CD4-positive, alpha-beta memory T cell (primary cell): Measurements from ENCODE around the gene SLC37A1. TPM values are rescaled to one million over a fixed set of nuclear protein-coding genes. Genes with fewer than 3 reads are reported as not detected.
A peak's percentile ranks its signal among the peaks of the same experiment; 100 is the strongest.

ENCODE experiments used
- CTCF ChIA-PET: fragments of 350-600 bp; sonication (Branson Sonifier 250); formaldehyde crosslinking; loops from one replicate; lab custom pipeline; 2021; ENCODE audit warnings: inconsistent platforms; ENCODE audit not compliant: partially characterized antibody; lab: Charles Lee
- POLR2A ChIA-PET: fragments of 350-600 bp; sonication (Branson Sonifier 250); formaldehyde crosslinking; loops from one replicate; lab custom pipeline; 2021; ENCODE audit not compliant: partially characterized antibody; lab: Charles Lee
- DNase-seq, 5 donors: peaks; one replicate each; pipeline versions ENCODE4 v3.0.0 to v3.0.0-alpha.2; 2020 to 2022; ENCODE audit warnings: mixed read lengths in 1 of 5
- H3K27ac ChIP-seq: one replicate; pipeline ENCODE4 v1.7.0; 2013; ENCODE audit warnings: low read depth, low read length
- H3K27me3 ChIP-seq: 2 replicates; pipeline ENCODE4 v1.7.0; 2013; ENCODE audit warnings: mild to moderate bottlenecking, low read length, moderate library complexity; ENCODE audit not compliant: insufficient read depth
- H3K36me3 ChIP-seq: 2 replicates; pipeline ENCODE4 v1.7.0; 2013; ENCODE audit warnings: mild to moderate bottlenecking, low read length, moderate library complexity; ENCODE audit not compliant: insufficient read depth
- H3K4me1 ChIP-seq: 2 replicates; pipeline ENCODE4 v1.7.0; 2013; ENCODE audit warnings: mild to moderate bottlenecking, low read length, moderate library complexity; ENCODE audit not compliant: insufficient read depth
- H3K4me3 ChIP-seq, 2 donors: one replicate each; pipeline ENCODE4 v1.7.0; 2013; ENCODE audit warnings: low read length in 2 of 2, mild to moderate bottlenecking in 1 of 2
- H3K9me3 ChIP-seq, 2 donors: one replicate each; pipeline ENCODE4 v1.7.0; 2013; ENCODE audit warnings: low read length in 2 of 2, control low read depth in 1 of 2; ENCODE audit not compliant: control insufficient read depth in 1 of 2
- H3K27ac Mint-ChIP-seq, 7 donors: one replicate each; pipeline ENCODE4 v1.8.0; 2020 to 2021; ENCODE audit warnings: mixed read lengths in 7 of 7, mild to moderate bottlenecking in 6 of 7, inconsistent platforms in 3 of 7, moderate library complexity in 3 of 7
- H3K27me3 Mint-ChIP-seq, 2 donors: one replicate each; pipeline ENCODE4 v1.8.0; 2020 to 2021; ENCODE audit warnings: mixed read lengths in 2 of 2
- H3K36me3 Mint-ChIP-seq, 2 donors: one replicate each; pipeline ENCODE4 v1.8.0; 2020 to 2021; ENCODE audit warnings: mixed read lengths in 2 of 2, inconsistent platforms in 1 of 2, mild to moderate bottlenecking in 1 of 2
- H3K4me1 Mint-ChIP-seq, 4 donors: one replicate each; pipeline ENCODE4 v1.8.0; 2020 to 2021; ENCODE audit warnings: mixed read lengths in 4 of 4, mild to moderate bottlenecking in 1 of 4
- H3K4me3 Mint-ChIP-seq, 8 donors: one replicate each; pipeline ENCODE4 v1.8.0; 2020 to 2021; ENCODE audit warnings: mixed read lengths in 8 of 8, mild to moderate bottlenecking in 7 of 8, moderate library complexity in 6 of 8, inconsistent platforms in 3 of 8
- H3K9me3 Mint-ChIP-seq, 8 donors: one replicate each; pipeline ENCODE4 v1.8.0; 2020 to 2021; ENCODE audit warnings: mixed read lengths in 8 of 8, mild to moderate bottlenecking in 5 of 8, inconsistent platforms in 3 of 8, moderate library complexity in 1 of 8
- intact Hi-C: fragments of 100-400 bp; cut with micrococcal nuclease; formaldehyde crosslinking; loops from one replicate; pipeline ENCODE4 v1.15.1; 2023
- polyA plus RNA-seq, 2 donors: library from polyadenylated mRNA; unstranded; fragments of 300-500 nt; fragmentation: Illumina TruSeq; gene quantifications; one replicate each; pipeline ENCODE4 v1.2.3, GENCODE V29; 2021
- total RNA-seq, 2 experiments: library from RNA; stranded (reverse); gene quantifications; one replicate each; pipeline ENCODE4 v1.2.3, GENCODE V29; 2021

The SLC37A1 gene
- total and polyA plus RNA-seq, 4 experiments from 2014 or later, result 4.7 to 18.5 (median 12.6) TPM

DNA sequence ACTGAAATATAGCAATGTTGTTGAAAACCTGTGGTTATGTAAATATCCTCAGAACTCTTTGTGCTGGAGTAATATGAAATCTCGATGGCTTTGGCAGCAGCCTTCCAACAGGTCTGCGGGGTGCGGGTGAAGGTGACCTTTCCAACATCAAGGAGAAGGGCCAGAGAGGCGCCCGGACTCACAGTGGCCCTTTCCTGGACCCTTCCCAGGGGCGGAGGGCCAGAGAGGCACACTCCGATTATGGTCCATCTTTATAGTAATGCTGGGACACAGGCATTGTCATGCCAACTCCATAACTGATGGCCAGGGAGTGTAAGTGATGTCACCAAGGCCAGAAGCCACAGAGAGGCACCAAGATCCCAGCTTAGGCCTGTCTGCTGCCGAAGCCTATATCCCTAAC is 18.1 kb downstream of the SLC37A1 start:
- peaks cover 17% of the 10 kb centered on the region for H3K36me3 ChIP-seq
- H3K27ac ChIP-seq, result no peak overlapping the region
- H3K9me3 ChIP-seq, result no peaks in the 10 kb centered on the region
- ChIA-PET POLR2A (no interaction called here), CTCF (no interaction called here)
- H3K27ac Mint-ChIP-seq, result peak overlapping the region in 3 of 7 donors; percentile 19 to 61 (median 24)
- H3K4me3 Mint-ChIP-seq, result no peak overlapping the region
- H3K9me3 Mint-ChIP-seq, result no peaks in the 10 kb centered on the region
- intact Hi-C loops, result no loop called here
- no peak overlapping the region for H3K4me3 ChIP-seq
- DNase-seq, result no peak
- H3K36me3 Mint-ChIP-seq, result peaks cover 16 to 22% of the 10 kb centered on the region in 2 donors
- no peaks in the 10 kb centered on the region for H3K27me3 ChIP-seq
- no peaks in the 10 kb centered on the region for H3K27me3 Mint-ChIP-seq
- peaks cover 20% of the 10 kb centered on the region for H3K4me1 ChIP-seq
- peaks cover 21 to 37% (median 28%) of the 10 kb centered on the region in 4 donors for H3K4me1 Mint-ChIP-seq

DNA sequence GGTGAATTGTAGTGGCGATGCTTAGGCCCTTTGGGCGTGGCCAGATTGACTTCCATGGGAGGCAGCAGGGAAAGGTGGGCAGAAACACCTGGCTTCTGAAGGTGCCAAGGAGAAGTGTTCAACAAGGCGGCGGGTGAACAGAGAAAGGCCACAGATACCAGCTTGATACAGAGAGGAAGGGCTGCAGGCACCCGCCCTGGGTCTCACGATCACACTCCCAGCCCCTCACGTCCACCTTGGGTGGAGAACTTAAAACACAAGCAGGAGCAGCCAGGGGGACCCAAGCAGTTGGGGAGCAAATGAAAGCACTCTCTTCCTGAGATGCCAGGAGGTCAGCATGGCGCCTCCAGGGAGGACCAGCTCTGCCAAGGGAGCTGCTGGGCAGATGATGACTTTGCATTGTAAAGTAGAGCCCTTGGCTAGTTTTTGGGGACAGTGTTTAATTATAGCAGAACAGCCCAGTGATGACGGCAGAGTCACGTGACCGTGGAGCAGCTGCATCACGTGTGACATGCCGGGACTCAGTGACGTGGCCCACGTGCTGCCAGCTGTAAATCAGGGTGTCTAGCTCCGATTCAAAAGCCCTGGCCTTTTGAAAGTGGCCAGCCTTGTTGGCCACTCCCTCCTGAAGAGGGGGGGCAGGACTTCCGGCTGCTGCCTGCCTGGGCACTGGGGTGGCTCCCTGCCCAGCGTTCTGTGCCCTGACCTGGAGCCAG is 19.0 kb downstream of the SLC37A1 start:
- H3K27ac ChIP-seq, result no peak overlapping the region
- Mint-ChIP-seq H3K4me3 (no peak overlapping the region), H3K9me3 (no peaks in the 10 kb centered on the region), H3K36me3 (peaks cover 18 to 22% of the 10 kb centered on the region in 2 donors), H3K27ac (peak overlapping the region in 2 of 7 donors; percentile 29 to 66), H3K27me3 (no peaks in the 10 kb centered on the region), H3K4me1 (peaks cover 14 to 28% (median 21%) of the 10 kb centered on the region in 4 donors)
- H3K4me1 ChIP-seq, result peaks cover 11% of the 10 kb centered on the region
- intact Hi-C loops, result no loop called here
- no peaks in the 10 kb centered on the region for H3K9me3 ChIP-seq
- no peaks in the 10 kb centered on the region for H3K27me3 ChIP-seq
- H3K4me3 ChIP-seq, result no peak overlapping the region
- ChIA-PET POLR2A (no interaction called here), CTCF (no interaction called here)
- peaks cover 21% of the 10 kb centered on the region for H3K36me3 ChIP-seq
- DNase-seq, result no peak

- Histone ChIP-seq H3K9me3 (no peaks in the 10 kb centered on the region), H3K27ac (no peak overlapping the region), H3K27me3 (no peaks in the 10 kb centered on the region), H3K4me1 (peaks cover 4% of the 10 kb centered on the region), H3K4me3 (no peak overlapping the region), H3K36me3 (peaks cover 21% of the 10 kb centered on the region)
- no peaks in the 10 kb centered on the region for H3K9me3 Mint-ChIP-seq
- DNase-seq, result no peak
- intact Hi-C loops, result no loop called here
- ChIA-PET CTCF (no interaction called here), POLR2A (interaction anchor here (0.5 kb wide), 1 partner anchor 73 kb away, joined by 3 read pairs; no protein-coding TSS in a partner anchor)
- no peak overlapping the region for H3K4me3 Mint-ChIP-seq
- peak overlapping the region in 2 of 7 donors; percentile 8 to 53 for H3K27ac Mint-ChIP-seq
- peaks cover 7 to 26% (median 14%) of the 10 kb centered on the region in 4 donors for H3K4me1 Mint-ChIP-seq
- no peaks in the 10 kb centered on the region for H3K27me3 Mint-ChIP-seq
- H3K36me3 Mint-ChIP-seq, result peaks cover 21 to 22% of the 10 kb centered on the region in 2 donors
Measured at GRCh38 chr21:42533306-42533962, 19.8 kb downstream of the SLC37A1 start.

- H3K4me1 Mint-ChIP-seq, result peaks cover 7 to 28% (median 14%) of the 10 kb centered on the region in 4 donors
- H3K9me3 ChIP-seq, result no peaks in the 10 kb centered on the region
- DNase-seq, result no peak
- no peaks in the 10 kb centered on the region for H3K27me3 ChIP-seq
- ChIA-PET CTCF (no interaction called here), POLR2A (interaction anchor here (0.6 kb wide), 1 partner anchor 9 kb away, joined by 4 read pairs; no protein-coding TSS in a partner anchor)
- no peak overlapping the region for H3K27ac ChIP-seq
- peak overlapping the region in 1 of 8 donors; percentile 8 for H3K4me3 Mint-ChIP-seq
- H3K4me3 ChIP-seq, result no peak overlapping the region
- peaks cover 21% of the 10 kb centered on the region for H3K36me3 ChIP-seq
- no peaks in the 10 kb centered on the region for H3K9me3 Mint-ChIP-seq
- intact Hi-C loops, result no loop called here
- no peaks in the 10 kb centered on the region for H3K27me3 Mint-ChIP-seq
- no peaks in the 10 kb centered on the region for H3K4me1 ChIP-seq
- H3K36me3 Mint-ChIP-seq, result peaks cover 22% of the 10 kb centered on the region in 2 donors
- peak overlapping the region in 3 of 7 donors; percentile 6 to 53 (median 52) for H3K27ac Mint-ChIP-seq
Measured at GRCh38 chr21:42533963-42534355, 20.3 kb downstream of the SLC37A1 start.

GRCh38 chr21:42534421-42535378 is 21.0 kb downstream of the SLC37A1 start:
- Mint-ChIP-seq H3K4me3 (peak overlapping the region in 2 of 8 donors; percentile 8 to 39), H3K27ac (peak overlapping the region in 2 of 7 donors; percentile 6 to 70), H3K9me3 (no peaks in the 10 kb centered on the region), H3K27me3 (no peaks in the 10 kb centered on the region), H3K36me3 (peaks cover 26 to 29% of the 10 kb centered on the region in 2 donors), H3K4me1 (peaks cover 7 to 25% (median 10%) of the 10 kb centered on the region in 4 donors)
- ChIA-PET CTCF (no interaction called here), POLR2A (interaction anchor here (0.6 kb wide), 1 partner anchor 8 kb away, joined by 4 read pairs; no protein-coding TSS in a partner anchor)
- Histone ChIP-seq H3K27me3 (no peaks in the 10 kb centered on the region), H3K36me3 (peaks cover 21% of the 10 kb centered on the region), H3K4me3 (no peak overlapping the region), H3K9me3 (no peaks in the 10 kb centered on the region), H3K4me1 (no peaks in the 10 kb centered on the region), H3K27ac (no peak overlapping the region)
- no peak for DNase-seq
- intact Hi-C loops, result no loop called here

DNA sequence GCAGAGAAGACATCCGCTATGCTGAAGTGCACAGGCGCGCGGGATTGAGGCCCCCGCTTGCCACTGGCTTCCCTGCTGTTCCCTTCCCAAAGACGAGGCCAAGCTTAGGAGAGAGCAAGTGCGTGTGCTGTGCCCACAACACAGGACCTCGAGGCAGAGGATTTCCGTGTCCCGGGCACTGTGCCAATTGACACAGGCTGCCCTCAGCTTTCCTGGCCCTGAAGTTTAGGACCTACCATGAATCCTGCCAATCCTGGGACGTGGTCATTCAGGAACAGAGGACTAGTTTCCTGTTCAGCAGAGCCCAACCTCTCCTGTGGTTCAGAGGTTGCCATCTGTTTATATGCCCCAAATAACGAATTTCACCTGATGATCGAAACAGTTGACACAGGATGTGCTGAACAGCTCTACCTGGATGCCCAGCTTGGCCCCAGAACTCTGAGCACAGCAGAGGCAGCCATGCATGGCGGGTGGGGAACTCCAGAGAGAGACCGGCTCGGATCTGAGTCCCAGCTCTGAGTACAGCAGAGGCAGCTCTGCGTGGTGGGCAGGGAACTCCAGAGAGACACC is 22.0 kb downstream of the SLC37A1 start:
- Mint-ChIP-seq H3K27ac (peak overlapping the region in 1 of 7 donors; percentile 61), H3K4me1 (peaks cover 4 to 15% (median 5%) of the 10 kb centered on the region in 4 donors)

More for the DNA sequence above, 22.0 kb downstream of the SLC37A1 start:
- ChIA-PET CTCF (interaction anchor here (0.5 to 2.0 kb wide), 4 partner anchors 18 to 226 kb away, joined by 3 to 9 read pairs (median 4); no protein-coding TSS in a partner anchor), POLR2A (no interaction called here)
- Histone ChIP-seq H3K4me1 (no peaks in the 10 kb centered on the region), H3K27ac (no peak overlapping the region), H3K4me3 (no peak overlapping the region), H3K27me3 (no peaks in the 10 kb centered on the region), H3K36me3 (peaks cover 21% of the 10 kb centered on the region), H3K9me3 (no peaks in the 10 kb centered on the region)
- DNase-seq, result no peak
- no peaks in the 10 kb centered on the region for H3K9me3 Mint-ChIP-seq
- no peak overlapping the region for H3K4me3 Mint-ChIP-seq
- peaks cover 28 to 38% of the 10 kb centered on the region in 2 donors for H3K36me3 Mint-ChIP-seq
- H3K27me3 Mint-ChIP-seq, result no peaks in the 10 kb centered on the region
- intact Hi-C loops, result no loop called here
